GM21825 (cell line): ENCODE measurements around the gene FMO3.

Source experiments
- ATAC-seq: cut with Tn5 transposase; IDR thresholded peaks from one replicate; pipeline ENCODE4 v1.9.1; 2021; ENCODE audit warnings: mild to moderate bottlenecking, moderate library complexity; ENCODE audit not compliant: unreplicated experiment

FMO3 gene

DNA sequence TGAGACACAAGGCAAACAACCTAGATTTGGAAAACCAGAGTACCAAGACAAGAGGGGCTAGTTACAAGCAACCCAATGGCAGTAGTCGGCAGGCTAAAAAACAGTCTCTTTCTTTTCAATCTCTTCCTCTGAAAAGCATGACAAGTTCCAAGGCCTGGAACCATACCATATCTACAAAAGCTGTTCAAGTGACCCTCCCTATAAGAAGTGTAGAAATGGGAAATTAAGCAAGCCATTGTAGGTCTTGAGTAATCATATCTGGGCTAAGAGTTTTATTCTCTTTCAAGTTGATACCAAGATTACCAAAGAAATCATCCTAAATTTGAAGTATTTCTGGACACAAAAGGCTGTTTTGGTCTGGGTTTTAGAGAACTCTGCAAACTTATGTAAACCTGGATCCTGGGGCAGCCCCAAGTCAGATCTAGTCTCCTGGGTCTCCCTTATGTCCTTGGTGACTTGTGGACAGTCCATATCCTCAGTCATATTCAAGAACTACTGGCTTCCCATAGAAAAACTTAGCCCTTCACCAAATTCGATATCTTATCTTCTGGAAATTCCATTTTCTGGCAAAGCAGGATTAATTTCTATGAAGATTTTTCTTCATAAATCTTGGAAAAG lies 24.7 kb downstream of the FMO3 start:
- ATAC-seq = no peak

GRCh38 chr1:171116676-171117075 lies 26.0 kb downstream of the FMO3 start:
- no peak for ATAC-seq

DNA sequence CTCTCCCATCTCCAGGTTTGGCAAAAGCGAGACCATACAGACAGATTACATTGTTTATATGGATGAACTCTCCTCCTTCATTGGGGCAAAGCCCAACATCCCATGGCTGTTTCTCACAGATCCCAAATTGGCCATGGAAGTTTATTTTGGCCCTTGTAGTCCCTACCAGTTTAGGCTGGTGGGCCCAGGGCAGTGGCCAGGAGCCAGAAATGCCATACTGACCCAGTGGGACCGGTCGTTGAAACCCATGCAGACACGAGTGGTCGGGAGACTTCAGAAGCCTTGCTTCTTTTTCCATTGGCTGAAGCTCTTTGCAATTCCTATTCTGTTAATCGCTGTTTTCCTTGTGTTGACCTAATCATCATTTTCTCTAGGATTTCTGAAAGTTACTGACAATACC lies 26.4 kb downstream of the FMO3 start:
- ATAC-seq = no peak

- no peak for ATAC-seq
These were observed 28.9 kb downstream of the FMO3 start for GRCh38 chr1:171119648-171120047.

- no peak for ATAC-seq
These were observed 31.6 kb downstream of the FMO3 start for GRCh38 chr1:171122299-171122698.

GRCh38 chr1:171122893-171123292 lies 32.2 kb downstream of the FMO3 start:
- ATAC-seq = no peak

DNA sequence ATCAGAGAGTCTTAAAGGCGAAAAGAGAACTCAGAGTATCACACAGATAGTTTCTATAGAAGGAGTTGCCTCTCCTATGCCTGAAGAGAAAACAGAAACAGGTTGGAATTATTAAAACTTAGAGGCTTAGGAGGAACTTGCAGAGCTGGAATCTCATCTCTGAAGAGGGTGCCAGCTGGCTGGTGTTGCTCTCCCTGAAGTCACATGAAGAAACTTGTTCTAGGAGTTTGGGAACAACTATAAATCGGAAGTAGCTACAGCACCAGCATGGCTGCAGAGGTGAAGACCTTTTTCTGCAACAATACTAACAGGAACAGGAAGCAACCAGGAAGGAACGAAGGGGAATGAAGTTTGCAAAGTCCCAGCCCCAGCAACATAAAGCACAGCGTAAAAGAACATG lies 35.8 kb downstream of the FMO3 start:
- no peak for ATAC-seq

DNA sequence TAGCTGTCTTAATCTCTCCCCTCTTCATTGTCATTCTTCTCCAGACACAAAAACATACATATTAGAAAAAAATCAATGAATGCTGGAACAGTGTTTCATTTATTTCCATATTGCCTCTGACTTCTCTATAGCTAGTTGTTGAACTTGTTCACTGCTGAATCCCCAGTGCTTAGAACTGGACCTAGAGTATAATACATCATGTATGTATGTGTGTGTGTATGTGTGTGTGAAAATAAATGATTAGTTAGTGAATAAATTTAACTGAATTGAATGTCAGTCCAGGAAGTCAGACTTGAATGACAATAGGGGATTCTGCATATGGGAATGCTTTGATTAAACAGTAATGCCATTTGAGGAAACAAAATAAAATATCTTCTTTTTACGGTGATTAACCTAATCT lies 36.4 kb downstream of the FMO3 start:
- ATAC-seq = no peak

DNA sequence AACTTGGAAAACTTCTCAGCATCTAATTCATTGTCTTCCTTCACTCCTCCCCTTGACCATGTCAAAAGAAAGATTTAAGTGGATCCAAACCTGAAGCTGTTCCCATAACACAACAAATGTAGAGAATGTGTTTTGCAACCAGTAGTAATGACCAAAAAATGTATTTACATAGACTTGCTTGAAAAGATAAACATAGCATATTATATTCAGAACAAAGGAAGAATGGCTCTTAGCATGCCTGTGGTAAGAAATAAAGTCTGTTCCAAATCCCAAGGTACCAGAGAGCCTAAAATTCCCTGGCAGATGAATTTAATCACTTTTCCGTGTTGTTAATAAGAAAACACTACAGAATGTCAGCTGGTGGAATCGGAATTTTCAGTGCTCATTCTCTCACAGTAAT lies 36.8 kb downstream of the FMO3 start:
- ATAC-seq = no peak

GRCh38 chr1:171128463-171128862 lies 37.8 kb downstream of the FMO3 start:
- no peak for ATAC-seq

GRCh38 chr1:171134204-171134923 lies 43.7 kb downstream of the FMO3 start:
- no peak for ATAC-seq

DNA sequence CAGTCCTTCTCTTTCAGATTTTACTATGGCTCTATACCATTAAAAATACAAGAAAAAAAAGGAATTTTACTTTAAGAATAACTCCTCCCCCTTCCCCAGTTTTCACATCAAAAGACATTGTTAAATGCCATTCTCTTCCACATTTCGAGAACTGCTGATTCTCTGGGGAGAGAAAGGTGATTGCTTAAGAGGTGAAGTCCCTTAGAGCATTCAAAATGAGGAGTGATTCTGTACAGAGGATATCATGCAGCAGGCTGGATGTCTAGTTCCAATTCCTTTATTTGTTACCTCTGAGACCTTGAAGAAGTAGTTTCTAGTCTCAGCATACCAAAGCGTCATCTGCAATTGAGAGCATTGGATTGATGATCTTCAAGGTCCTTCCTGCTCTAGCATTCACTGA lies 46.9 kb downstream of the FMO3 start:
- ATAC-seq = no peak

DNA sequence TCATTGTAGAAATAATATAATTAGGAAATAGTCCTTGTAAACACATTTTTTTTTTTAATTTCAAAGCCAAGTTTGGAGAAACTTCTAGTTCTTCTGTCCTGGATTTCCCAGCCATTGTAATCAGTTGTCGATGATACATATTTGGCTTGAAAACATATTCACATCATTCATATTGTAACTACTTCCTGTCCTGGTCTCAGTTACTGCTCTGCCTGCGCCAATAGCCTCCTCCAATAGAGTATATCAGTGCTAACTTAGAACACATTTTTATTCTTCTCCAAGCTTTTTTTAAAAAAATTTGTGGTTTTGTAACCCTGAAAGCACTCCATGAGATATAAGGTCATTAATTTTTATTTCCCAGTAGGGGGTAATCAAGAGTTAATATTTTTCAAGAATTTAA lies 48.3 kb downstream of the FMO3 start:
- ATAC-seq = no peak

- no peak for ATAC-seq
These were observed 49.2 kb downstream of the FMO3 start for GRCh38 chr1:171139890-171140289.

DNA sequence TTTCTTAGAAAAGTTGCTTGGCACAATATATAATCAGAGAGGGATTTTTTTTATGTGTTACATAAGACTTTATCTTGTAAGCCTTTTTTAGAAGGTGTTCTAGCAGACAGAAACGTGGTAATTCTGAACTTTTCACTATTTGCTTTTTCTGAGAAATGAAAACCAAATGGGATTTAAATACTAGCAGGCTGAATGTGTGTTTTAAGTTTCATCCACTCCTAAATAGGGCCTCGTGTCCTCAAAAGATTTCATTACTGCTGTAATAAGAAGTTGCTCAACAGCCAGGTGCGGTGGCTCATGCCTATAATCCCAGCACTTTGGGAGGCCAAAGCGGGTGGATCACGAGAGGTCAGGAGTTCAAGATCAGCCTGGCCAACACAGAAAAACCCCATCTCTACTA lies 49.7 kb downstream of the FMO3 start:
- ATAC-seq = no peak

GRCh38 chr1:171140956-171141687 lies 50.4 kb downstream of the FMO3 start:
- ATAC-seq = no peak

DNA sequence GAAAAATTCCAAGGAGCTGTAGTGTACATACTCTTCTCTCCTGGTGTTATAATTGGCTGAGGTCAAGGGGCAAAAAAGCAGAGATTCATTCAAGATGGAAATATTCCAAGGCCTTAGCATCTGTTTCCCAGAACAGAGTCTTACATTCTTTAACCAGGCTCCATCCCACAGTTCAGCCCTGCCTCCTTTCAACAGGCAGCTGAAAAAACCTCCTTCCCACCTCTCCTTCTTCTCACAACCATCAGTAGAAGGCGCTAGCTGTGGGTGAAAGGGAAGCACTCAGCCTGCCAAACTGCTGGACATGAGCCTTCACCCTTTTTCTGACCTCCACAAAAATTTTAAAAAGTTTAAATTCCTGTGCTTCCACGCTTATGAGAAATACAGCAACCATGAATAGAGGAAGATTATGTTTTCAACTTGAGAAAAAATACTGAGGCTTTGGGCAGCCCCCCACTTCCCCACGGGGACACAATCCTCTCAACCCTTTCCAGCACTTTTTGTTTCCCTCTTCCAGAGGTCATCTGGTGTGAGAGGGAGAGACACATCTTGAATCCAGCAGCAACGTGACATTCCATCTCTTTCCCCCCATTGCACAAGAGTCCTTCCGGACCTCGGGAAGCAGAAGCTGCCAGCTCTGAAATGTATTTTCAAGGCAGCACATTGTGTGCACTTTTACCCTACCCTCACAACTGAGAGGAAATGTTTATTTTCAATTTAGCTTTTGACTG lies 51.1 kb downstream of the FMO3 start:
- no peak for ATAC-seq

DNA sequence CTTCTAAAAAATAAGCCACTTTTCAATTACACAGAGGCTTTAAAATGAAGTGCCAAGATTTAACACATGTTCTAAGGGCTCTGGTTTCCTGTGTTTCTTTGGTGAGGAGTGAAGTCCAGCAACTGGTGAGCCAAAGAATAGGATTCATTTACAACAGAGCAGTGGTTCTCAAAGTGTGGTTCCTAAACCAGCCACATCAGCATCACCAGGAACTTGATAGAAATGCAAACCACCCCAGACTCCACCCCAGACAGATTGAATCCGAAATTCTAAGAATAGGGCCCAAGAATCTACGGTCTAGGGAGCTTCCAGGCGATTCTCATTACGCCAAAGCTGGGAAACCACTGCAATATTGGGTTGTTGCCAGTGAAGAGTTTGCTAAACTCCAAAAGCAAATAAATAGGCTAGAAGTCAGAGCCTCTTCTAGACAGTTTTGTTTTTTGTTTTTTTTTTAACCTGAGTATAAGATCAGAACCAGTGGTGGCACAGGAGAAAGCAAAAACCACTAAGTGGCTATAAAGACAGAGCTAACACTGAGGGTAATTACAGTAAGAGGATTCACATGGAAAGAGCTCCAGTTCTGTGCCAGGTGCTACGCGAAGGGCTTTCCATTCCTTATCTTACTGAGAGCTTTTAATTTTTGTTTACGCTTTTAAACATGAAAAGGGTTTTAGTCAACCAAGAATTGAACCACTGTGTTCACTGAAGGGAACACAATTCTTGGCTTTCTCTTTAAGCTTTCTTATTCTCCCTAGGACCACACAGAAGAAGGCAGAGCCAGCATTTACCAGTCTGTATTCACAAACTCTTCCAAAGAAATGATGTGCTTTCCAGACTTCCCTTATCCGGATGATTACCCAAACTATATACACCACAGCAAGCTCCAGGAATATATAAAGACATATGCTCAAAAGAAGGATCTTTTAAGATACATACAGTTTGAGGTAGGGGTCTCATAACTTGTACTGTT lies 52.0 kb downstream of the FMO3 start:
- ATAC-seq = no peak

DNA sequence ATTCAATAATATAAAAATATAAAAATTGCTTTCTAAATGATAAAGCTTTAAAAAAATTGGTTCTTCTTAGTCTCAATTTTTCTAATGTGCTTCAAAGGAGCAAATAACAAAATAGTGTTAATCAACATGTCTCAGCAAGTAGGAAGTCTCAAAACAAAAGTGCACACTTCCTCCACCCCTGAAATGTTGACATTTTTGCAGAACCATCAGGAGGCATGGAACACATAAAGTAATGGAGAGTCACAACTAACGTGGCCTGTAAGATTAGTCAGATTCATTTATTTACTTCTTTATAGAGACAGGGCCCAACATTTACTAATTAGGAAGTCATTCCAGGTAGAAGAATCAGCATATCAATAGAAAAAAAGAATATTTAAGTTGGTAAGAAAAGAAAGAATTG lies 59.5 kb downstream of the FMO3 start:
- no peak for ATAC-seq

DNA sequence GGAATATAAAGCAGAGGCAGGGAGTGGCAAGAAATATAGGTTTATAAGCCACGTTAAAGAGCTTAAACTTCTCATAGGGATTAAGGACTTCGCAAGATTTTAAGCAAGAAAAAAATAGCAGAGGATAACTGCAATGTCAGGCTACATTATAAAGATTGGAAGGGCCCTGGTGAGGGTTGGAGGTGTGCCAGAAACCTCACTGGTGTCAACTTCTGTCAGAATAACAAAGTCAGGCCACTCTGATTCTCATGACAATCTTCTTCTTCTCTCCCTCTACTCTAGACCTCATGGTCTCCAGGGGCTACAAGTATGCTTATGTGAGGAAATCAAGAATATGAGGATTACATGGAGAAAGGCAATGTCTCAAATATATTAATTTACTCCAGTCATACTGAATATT lies 61.8 kb downstream of the FMO3 start:
- ATAC-seq = no peak
